ENCODE results near the gene MBOAT1.
"Not testable (repeated sequence)": the region's sequence is repeated elsewhere in the genome, so short reads cannot be mapped to it uniquely, and the experiment has no call there.

MBOAT1 gene

DNA sequence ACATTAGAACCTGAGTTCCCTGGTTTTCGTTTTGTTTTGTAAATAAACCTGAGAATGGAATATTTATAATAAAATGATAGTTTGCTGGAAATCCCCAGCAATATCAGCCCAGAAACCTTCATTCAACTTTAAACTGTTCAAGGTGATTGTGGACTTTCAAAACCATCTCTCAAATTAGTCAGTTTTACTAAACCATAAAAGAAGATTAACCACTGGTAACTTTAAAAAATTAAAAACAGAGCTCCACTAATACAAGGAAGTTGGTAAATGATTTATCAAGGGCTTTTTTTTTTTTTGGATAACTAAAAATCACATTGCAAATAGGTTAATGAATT is 10.0 kb downstream of the MBOAT1 start:
- DNase-seq, result no peak

DNA sequence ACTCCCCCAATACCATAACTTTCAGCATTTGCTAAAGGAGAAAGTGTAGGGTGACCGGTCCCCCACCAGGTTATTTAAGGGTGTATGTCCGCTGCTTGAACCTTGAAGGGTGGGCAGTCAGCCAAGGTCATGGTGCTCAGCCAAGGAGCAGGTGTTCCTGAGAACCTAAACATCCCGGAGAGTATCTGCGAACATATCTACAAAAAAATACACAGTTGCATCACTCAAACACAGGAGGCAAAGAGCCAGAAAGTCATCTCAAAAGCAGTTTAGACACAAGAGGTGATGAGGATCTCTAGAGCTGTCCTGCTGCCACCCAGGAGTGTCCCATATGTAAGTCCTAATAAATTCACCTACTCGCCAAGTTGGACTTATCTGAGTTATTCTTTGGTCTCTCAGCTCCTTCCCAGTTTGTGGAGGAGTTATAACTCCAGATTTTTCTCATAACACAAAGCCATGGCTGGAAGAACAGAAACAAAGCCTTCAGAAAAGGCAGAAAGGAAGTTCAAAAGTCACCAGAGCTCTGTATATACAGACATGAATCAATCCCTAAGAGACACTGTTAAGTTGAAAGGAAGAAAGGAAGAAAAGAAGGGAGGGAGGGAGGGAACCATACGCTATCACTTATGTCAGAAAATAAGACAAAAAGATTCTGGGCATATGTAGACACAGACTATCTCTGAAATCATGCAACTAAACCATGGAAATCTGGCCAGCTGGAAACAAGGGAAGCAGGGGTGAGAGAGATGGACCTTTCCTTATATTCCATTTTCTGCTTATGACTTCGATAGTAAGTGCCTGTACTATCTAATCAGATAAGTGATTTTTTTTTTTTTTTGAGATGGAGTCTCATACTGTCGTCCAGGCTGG is 11.3 kb downstream of the MBOAT1 start:
- DNase-seq, result no peak

GRCh38 chr6:20198775-20199174 is 13.5 kb downstream of the MBOAT1 start:
- no peak for DNase-seq

GRCh38 chr6:20198156-20198774 is 14.0 kb downstream of the MBOAT1 start:
- DNase-seq, result no peak

DNA sequence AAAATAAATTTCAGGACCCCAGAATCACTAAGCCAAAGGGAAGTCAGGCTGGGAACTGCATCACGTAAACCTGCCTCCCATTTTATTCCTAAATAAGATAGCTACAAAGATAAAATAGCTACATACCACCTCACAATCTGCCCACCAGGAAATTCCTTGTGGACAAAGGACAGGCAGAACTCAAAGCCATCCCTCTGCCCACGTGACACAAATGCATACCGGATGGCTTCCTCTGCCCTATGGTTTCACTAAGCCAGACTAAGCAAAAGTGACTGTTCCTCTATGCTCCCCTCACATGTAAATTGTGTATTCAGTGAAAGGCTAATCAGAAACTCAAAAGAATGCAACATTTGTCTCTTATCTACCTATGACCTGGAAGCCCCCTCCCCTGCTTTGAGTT is 15.0 kb downstream of the MBOAT1 start:
- DNase-seq, result no peak

DNA sequence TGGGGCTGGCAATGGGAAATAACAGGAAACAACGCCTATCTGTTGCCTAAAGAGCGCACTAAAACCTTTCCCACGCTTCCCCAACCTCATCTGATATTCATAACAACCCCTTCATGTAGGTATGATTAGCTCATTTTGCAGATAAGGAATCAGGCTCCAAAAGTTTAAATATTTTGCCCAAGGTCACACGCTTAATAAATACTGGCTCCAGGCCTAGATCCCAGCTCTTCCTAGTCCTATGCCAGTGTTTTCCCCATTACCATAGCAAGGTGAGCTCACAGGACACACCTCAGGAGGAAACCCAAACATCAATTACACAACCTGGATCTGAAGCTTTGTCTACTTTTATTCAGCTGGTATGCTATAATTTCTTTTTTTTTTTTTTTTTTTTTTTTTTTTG is 19.6 kb downstream of the MBOAT1 start:
- DNase-seq, result no peak

DNA sequence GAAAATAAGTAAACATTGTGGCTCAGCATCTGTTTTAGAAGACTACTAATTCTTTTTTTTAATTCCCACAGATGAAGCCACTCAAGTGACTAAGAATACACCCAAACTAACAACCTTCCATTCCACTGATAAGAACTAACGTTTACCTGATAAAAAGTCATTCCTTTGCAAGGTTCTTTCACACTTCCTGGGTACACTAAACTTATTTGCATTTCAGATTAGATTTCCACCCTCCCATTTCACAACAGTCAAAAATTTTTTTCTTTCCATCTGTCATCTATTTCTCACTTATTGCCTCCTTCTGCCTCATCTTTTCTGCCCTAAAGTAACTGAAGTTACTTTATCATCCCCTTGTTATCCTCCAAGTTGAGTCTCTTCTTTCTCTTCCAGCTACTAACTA is 20.3 kb downstream of the MBOAT1 start:
- no peak for DNase-seq

GRCh38 chr6:20188630-20189075 is 23.6 kb downstream of the MBOAT1 start:
- no peak for DNase-seq

DNA sequence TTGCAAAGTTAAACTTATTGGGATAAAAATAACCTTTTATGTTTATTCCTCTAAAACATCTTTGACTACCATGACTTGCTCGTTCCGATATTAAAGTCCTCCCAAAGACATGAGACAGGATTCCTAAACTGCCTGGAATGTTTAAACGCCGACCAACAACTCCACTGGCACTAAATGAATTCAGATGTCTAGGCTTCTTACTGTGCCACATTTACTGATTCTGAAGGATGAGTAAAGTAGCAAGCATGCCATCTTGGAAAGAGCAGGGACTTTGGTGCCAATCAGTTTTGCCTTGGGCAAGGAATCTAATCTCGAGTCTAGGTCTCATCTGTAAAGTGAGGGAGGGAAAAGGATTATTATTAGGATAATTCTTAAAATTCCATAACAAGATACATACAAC is 25.3 kb downstream of the MBOAT1 start:
- no peak for DNase-seq

DNA sequence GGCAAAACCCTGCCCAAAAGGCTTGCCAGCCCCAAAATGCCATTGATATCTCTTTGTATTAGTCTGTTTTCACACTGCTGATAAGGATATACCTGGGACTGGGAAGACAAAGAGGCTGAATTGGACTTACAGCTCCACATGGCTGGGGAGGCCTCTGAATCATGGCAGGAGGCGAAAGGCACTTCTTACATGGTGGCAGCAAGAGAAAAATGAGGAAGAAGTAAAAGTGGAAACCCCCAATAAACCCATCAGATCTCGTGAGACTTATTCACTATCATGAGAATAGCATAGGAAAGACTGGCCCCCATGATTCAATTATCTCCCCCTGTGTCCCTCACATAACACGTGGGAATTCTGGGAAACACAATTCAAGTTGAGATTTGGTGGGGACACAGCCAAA is 28.6 kb downstream of the MBOAT1 start:
- no peak for DNase-seq

DNA sequence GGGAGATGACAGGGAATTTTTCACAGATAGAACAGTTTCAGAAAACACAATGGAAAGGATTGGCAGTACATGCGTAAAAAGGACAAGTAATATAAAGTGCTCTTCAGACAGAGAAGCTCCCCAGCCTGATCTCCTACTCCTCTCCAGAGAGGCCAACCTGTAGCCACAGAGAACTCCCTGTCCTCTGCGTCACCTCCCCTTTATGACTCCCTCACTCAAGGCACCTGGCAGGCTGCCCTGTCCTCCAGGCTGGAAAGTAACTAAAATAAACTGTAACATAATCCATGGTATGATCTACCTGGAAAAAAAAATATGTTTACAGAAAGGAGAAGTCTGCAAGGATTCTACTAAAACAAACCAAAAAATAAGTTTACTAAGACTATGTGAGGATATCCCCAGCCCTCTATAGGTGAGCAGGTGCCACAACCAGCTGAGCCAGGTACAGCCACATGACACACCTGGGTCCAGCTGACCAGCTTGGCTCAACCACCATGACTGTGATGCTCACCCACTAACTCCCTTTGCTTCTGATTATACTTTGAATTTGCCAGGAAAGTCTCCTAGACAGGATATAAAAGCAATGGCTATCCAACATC is 29.2 kb downstream of the MBOAT1 start:
- peak; percentile 83 for DNase-seq

DNA sequence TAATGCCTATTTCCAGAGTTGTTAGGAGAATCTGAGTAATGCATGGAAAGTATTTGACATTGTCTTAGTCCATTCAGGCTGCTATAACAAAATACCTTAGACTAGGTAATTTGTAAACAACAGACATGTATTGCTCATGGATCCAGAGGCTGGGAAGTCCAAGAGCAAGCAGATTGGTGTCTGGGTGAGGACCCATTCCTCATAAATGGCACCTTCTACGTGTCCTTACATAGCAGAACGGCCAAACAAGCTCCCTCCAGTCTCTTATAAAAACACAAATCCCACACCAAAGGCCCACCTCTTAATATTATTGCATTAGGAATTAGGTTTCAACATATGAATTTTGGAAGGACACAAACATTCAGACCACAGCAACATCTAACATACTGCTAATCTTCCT is 30.2 kb downstream of the MBOAT1 start:
- DNase-seq, result no peak

DNA sequence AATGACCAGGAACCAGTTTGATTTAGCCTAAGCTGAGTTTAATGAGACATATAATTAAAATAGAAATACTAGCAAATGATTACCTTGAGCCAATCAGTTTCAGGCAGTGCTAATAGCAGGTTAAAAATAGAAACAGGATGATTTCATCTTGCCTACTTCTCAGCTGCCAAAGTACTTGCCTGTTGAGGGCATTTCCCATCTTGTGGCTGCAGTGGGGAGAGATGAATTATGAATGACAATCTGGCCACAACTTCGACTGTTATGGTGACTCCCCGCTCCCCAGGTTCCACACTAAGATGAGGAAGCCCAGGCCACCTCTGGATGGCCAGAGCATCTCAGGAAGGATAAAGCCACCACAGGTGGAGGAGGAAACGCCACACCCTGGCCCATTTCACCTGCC is 31.3 kb downstream of the MBOAT1 start:
- no peak for DNase-seq

GRCh38 chr6:20179287-20180045 is 32.8 kb downstream of the MBOAT1 start:
- DNase-seq, result not testable (repeated sequence)

- no peak for DNase-seq
Measured at GRCh38 chr6:20178327-20178726, 33.9 kb downstream of the MBOAT1 start.

- DNase-seq, result no peak
Measured at GRCh38 chr6:20175810-20176410, 36.4 kb downstream of the MBOAT1 start.

DNA sequence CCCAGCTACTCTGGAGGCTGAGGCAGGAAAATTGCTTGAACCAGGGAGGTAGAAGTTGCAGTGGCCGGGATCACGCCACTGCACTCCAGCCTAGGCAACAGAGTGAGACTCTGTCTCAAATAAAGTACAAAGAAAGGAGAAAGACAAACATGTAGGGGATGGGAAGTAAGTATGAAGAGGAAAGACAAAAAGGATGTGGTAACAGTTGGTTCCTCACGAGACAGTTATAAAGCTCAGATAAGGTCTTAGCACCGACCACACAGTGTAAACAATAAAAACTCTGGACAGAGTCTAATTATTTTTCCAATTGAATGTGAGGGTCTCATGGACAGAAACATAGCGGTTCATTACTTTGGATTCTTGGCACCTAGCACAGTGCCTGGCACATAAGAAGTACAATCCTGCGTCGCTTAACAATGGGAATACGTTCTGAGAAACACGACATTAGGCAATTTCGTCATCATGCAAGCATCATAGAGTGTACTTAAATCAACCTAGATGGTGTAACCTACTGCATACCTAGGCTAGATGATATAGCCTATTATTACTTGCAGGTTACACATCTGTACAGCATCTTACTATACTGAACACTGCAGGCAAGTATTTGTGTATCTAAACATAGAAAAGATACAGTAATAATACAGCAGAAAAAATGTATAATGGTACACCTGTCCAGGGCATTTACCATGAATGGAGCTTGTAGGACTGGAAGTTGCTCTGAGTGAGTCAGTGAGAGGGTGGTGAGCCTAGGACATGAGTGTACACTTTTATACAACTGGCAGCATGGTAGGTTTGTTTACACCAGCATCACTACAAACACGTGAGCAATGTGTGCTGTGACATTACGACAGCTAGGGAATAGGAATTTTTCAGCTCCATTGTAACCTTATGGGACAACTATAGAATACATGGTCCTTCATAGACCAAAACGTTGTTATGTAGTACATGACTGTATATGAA is 38.2 kb downstream of the MBOAT1 start:
- DNase-seq, result no peak

- no peak for DNase-seq
Measured at GRCh38 chr6:20172842-20173456, 39.3 kb downstream of the MBOAT1 start.

DNA sequence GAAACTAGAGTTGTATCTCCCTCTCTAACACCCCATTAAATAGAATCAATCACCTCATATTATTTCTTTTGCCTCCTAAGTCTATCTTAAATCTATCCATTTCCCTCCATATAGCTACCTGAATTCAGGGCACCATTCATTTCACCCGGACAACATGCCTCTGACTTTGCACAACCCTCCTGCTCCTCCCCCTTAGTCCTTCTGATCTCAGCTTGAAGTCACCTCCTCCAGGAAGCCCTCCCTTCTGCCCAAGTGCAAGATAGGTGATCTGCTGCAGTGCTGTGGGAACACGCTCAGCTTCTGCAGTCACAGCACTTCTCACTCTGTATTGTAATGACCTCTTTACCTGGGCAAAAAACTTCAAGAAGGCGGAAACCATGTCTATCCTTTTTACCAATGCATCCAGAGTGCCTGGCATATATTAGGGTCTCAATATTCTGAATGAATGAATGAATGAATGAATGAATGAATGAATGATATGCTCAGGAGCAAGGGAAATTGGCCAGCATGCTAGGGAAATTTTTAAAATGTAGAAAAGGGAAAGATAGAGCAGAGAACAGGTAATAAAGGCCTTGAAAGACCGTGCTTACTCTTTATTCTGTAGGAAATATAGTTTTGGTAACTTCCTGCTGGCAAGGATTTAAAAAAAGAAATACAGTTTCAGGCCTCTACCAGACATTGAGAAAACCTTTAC is 41.7 kb downstream of the MBOAT1 start:
- DNase-seq, result no peak

DNA sequence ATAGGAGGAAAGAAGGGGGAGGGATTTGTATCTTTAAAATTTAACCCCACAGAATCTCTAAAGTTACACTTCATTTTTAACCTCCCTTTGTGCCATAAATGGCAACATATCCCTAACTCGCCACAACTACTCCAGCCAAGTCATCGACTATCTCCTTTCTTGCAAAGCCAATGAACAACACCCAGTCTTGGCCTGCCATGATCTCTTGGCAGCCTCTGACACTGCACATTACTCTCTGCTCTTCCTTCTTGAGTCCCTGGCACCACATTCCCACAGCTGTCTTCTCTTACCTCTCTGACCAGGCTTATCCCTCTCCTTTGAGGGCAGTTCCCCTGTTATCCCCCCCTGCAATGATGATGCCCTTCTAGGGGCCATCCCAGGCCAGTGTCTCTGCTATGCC is 42.5 kb downstream of the MBOAT1 start:
- DNase-seq, result no peak

DNA sequence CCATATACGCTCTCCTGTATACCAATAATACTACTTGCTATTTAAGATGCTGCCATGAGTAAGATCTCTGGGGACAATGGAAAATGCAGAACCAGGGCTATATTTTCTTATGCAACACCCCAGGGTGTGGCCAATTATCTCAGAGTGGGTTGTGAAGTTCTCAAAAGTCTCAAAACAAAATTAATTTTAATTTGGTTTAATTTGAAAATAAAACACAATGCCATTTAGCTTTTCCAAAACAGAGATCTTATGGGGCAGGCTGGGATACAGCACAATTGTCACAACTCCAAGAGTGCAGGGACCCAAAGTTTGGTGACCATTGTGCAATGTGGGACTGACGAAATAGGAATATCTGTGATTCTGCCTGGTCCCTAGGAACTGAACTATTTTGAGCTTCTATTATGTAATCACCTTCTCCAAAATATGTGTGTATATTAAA is 43.1 kb downstream of the MBOAT1 start:
- DNase-seq, result no peak

Data from NCI-H510A (cell line).